HK-2 (cell line): ENCODE measurements around the gene TAF3.

Experiments used
- DNase-seq: peaks from one replicate; pipeline ENCODE4 v3.0.0-alpha.2; 2018; ENCODE audit not compliant: unreplicated experiment

The TAF3 gene

DNA sequence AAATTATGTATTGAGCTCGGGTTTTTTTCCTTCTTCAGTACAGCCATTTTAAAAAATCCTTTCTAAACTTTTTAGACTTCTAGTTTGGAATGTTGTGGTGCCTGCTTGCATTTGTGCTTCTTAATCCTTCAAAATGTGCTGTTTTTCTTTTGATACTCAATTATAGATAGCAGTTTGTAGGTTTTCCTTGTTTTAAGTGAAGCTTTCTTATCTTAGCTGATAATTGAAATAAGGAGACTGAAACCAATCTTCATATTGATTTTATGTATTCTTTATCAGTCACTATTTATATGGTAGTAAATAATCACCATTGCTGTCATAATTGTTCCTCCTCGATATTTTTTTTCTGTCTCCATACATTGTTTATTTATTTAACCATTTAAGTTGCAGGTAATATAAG lies 56.6 kb downstream of the TAF3 start:
- DNase-seq: no peak

DNA sequence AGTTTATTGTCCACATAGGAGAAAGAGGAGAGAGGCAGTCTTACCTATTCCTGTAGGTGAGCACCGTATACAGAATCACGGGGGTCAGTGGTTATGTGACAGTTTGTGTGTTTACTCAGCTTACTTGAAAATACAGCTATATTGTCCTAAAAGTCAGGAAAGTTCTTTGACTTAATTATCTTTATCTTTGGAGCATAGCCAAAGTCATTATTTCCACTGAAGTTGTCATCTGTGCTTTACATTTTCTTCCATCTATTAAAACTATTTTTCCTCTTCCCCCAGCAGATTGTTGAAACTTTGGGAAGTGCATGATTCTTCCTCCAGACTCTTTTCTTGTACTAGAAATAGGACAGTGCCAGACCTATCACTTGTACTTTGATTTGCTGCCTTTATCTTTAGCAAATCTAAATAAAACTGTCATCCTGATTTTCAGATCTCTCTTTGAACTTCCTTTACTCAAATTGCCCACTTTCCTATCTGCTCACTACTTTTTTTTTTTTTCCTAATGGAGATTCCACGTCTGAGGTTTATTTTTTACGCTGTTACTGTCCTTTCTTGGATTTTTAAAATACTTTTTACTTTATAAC lies 58.3 kb downstream of the TAF3 start:
- DNase-seq: no peak

DNA sequence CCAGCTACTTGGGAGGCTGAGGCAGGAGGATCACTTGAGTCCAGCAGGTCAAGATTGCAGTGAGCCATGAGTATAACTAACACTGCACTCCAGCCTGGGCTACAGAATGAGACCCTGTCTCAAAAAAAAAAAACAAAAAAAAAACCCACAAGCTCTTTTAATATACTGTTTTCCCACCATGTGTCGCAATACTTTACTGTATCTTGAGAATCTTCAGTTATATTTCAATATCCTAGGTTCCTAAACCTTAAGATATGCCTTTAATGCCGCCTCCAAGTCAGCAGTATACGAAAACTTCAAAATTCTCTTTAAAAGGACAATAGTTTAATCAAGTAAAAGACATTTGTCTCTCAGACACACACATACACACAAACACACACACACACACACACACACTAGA lies 62.8 kb downstream of the TAF3 start:
- DNase-seq: no peak

DNA sequence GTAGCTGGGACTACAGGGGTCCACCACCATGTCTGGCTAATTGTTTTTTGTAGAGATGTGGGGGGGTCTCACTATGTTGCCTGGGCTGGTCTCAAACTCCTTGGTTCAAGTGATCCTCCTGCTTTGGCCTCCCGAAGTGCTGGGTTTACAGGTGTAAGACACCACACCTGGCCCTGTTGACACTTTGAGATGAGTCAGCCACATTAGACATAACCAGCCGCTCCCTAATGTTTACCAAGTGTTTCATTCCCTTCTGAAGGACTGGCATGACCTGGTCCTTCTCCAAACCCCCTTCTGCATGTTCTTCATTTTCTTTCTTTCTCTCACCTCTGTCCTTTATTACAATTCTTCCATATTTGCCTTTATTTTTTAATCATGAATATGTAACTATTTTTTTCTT lies 67.8 kb downstream of the TAF3 start:
- DNase-seq: no peak

DNA sequence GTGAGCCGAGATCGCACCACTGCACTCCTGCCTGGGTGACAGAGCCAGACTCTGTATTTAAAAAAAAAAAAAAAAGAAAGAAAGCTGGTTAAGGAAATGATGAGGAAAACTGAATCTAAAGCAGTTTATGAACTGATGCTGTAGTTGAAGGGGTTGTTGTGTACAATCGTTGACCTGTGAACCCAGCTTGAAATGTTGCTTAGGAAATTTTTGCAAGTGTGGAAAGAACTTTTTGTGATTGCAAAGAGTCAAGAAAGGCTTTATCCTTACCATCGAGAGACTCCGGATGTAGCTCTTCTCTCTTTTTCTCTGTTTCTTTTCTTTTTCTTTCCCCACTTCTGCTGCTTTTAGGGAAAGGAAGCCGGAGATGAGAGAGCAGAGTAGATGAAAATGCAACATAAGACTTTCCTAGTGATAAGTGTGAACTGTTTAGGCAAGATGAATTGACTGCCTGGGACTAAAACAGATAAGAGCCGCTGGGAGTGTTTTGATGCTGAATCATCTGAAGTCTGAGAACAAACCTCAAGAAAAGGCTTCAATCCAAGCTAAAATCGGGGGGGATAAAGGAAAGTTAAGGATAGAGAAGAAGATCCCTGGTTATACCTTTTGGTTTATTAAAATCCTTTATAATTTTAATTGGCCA lies 69.0 kb downstream of the TAF3 start:
- DNase-seq: no peak

DNA sequence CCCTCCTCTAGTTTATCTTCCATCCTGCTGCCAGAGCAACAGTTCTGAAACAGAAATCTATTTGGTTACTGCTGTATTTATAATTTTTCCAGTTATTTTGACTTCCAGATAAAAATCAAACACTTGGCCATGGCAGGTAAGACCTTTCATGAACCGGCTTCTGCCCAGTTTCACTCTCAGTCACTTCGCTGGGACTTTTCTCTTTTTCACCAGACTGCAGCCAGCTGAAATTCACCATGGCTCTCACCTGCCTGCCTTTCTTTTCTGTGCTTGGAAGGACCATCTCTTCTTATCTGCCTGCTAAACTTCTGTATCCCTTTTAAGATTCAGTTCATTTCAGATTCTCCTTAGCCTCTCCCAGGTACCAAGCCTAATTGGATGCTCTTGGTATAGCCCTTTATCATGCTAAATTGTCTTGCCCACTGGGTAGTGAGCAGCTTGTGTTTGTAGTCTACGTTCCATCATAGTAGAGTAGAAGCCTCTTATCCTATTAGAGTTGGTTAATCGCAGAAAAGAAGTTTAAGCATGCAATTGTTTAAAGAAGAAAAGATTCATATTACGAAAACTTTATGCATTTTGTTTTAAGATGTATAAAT lies 71.7 kb downstream of the TAF3 start:
- DNase-seq: no peak

DNA sequence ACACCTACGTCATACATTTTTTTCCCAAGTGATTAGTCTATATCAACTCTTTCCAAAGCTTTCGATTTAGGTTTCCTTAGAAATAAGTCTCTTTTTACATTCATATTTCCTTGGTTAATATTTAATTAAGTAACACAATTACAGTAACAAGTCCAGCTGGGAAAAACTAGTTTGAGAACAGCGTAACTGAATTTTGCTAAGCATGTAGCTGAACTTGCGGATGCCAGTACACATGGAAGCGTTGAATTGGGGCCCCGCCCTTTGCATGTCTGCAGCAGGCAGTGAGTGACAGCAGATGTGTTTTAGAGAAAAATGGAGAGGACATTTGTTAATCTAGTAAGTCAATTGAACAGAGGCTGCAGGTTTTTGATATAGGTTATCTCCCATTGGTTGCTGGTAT lies 72.5 kb downstream of the TAF3 start:
- DNase-seq: no peak

DNA sequence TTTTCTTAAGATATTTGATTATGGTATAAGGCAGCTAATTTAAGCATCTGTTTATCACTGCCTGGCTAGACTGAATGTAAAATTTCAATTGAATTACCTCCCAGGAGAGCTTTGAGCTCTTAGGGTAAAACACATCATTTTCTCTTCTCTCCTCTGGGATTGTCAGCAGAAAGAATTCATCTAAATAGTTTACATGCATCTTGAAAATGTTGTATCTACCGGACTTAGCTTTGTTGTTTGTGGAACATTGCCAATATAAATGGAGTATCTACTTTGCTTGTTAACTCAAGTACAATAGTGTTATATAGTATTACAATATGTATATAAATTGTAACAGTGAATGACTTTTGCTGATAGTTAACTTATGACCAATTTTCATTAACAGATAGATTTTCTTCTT lies 73.3 kb downstream of the TAF3 start:
- DNase-seq: no peak

DNA sequence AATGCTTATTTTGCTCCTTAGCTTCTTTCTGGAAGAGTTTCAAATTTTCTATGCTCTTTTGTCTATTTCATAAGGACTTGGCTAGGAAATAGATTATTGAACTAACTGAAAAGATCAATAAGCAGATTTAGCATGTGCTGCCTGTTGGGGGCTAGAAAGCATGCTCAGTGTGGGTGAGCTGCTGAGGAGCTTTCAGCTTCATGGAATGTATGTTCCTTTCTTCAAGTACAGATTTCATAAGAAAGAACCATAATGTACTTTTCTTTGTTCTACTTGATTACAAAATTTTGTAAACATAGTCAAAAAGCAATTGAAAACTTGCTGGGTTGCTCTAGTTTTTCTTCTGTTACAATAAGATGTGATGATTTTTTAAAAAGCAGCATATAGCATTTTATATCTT lies 73.8 kb downstream of the TAF3 start:
- DNase-seq: no peak

DNA sequence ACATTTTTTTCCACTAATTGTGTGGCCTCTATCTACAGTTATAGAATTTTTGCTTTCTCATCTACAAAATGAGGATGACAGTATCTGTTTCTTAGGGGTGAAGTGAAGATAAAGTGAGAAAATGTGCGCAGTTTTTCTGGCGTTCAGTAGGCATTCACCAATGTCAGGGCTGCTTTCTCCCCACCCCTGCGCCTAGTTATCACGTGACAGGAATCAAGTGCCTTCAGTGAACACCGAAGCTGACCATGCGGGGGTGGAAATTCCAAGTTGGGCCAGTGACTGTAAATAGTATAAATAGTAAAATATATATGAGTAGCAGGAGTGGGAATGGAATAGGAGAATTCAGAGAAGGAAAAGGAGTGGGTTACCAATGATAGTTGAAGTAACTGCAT lies 77.4 kb downstream of the TAF3 start:
- DNase-seq: no peak

DNA sequence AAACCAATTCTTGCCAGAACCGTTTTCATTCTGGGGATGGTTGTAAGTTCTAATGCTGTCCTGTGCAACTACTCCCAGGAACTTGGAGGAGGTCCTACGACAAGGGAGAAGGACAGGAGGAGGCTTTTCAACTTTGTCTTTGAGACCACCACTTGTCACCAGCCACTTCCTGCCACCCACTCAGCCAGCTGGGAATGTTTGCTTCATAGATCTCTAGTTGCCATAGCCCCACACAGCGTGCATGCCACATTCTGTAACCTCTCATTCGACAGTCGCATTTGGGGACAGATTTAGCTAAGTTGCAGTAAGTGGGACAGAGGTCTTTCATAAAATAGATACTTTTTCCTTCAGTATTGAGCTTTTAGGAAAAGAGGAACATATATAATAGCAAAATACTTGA lies 78.0 kb downstream of the TAF3 start:
- DNase-seq: no peak

DNA sequence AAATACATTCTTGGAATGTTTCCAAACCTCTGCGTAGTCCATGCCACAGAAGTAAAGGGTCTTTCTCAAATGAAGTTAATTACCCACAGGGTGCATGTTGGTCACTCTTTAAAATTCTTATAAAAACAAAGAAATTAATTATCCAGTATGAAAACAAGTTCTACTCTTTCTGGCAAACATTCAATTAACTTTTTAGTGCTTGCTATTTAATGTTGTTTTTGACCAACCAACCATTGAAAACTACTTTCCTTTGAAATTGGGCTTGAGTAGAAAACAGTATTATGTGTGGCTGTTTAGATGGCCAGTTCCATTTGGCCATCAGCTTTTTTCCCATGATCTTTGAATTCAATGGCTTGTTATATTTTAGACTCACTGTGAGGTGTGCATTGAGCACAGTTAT lies 83.0 kb downstream of the TAF3 start:
- no peak for DNase-seq

DNA sequence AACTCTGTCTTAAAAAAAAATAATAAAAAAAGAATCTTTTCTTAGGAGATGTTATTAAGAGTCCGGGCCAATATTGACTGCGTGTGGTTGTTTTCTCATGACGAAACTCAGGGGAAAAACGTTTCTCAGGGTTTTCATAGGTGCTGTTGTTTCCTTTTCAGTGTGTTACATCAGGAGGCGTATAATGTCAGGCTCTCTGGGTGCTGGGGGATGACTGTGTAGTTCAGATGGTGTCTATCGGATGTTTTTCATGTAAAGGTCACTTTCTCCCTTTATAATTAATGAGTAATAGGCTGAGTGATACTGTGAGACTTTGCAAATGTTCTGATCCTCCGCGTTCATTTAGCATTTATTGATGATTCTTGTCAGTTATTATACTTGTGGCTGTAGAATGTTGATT lies 84.1 kb downstream of the TAF3 start:
- no peak for DNase-seq

DNA sequence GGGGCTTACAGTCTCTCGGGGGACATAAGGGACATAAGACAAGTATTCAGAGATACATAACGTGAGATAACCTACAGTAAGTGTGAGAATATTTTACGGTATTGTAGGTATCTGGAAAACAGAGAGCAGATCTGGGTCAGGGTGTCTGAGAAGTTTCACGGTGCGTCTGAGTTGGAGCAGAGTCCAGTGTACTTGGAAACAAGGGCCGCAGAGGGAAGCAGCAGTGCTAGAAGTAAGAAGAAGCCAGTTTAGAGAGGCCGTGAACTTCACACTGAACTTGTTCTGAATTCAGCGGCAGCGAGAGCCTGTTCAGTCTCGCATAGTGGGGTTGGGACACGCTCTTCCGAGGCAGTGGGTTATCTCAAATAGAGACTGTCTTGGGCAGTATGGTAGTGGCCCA lies 85.5 kb downstream of the TAF3 start:
- no peak for DNase-seq

DNA sequence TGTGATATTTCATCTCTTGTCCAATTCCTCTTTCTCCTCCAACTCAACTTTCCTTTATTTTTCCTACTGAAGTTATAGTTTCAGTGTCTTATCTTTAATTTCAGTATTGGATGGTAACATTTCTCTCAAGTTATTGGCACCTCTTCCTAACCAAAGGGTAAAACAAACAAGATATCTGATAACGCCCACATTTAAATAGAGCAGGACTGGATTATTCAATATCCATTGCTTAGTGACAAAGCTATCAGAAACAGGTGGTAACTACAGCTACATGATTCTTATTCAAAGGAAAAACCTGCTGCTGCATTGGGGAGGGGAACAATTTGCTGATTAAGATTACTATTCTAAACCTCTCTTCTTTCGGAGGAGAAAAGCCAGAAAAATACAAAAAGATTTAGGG lies 87.8 kb downstream of the TAF3 start:
- DNase-seq: no peak

DNA sequence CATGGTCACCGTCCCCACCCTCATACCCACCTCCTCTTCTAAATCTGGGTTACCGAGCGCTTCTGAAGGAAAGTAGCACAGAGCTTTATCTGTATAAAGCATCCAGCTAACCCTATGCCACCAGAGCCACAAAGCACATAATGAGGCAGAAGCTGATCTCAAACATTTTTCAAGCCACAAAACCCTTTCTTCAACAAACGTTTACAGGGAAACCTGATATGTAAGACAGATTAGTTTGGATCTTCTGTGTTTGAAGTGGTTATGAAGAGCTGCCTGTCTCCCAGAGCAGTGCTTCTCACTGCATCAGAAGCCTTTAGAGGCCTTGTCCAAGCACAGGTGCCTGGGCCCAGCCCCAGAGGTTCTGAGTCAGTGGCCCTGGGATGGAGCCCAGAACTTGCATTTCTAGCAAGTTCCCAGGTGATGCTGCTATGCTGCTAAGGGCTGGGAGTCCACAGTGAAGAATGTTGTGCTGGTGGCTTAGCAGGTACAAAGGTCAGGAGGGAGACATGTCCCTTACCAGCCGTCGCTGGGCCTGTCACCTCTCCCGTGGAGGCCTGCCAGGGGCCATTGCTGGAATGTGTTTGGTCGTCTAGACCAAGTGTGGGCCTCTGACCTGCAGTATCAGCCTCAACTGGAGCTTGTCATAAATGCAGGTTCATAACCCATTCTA lies 90.4 kb downstream of the TAF3 start:
- DNase-seq: no peak

DNA sequence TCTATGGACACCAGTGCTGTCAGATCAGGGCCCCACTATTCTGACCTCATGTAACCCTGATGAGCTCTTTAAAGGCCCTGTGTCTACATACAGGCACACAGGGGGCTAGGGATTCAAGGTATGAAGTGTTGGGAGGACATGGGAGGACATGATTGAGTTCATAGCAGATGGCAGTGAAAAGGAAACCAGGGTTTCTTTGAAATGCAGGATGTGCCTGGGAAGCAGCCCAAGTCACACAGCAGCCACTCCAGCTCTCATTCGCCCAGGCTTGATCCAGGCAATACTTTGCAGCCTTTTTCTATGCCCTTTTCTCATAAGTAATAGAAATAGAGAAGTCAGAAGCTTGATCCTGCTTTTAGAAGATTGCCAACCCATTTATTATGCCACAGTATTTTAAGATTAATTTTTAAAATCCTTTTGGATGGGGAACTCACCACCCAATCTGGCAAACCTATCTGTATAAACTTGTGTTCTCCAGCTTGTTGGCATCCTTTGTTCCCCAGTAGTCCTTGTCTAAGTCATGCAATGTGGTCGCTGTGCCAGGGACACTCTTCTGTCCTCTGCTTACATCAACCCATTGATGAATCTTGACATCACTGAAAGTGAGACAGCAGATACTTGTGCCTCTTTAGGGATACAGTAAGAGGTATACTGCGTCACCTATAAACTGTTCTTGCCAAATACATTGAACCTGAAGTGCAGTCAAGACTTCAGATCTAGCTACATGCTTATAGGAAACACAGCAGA lies 95.0 kb downstream of the TAF3 start:
- no peak for DNase-seq

DNA sequence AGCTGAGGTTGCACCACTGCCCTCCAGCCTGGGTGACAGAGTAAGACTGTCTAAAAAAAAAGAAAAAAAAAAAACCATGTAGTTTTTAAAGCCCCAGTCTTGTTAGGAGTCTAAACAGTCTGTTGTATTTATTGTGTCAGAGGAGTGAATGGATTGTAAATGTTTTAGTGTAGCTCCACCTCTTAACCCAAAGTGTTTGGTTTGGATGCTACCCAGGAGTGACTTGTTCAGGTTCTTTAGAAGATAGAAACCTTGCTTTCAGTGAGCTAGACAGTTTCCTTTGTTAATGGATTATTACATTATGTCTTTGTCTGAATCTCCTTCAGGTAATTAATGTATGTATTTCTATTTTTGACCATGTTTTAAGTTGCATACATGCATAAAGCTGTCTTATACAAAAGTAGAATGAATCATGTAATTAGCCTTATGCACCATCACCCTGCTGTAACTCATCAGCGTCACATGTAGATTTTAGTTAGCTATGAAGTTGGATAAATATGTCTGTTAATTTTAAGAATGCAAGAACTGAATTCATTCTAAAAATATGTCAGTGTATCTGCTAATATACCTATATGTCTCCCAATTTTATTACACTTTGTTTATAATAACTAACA lies 97.7 kb downstream of the TAF3 start:
- no peak for DNase-seq

DNA sequence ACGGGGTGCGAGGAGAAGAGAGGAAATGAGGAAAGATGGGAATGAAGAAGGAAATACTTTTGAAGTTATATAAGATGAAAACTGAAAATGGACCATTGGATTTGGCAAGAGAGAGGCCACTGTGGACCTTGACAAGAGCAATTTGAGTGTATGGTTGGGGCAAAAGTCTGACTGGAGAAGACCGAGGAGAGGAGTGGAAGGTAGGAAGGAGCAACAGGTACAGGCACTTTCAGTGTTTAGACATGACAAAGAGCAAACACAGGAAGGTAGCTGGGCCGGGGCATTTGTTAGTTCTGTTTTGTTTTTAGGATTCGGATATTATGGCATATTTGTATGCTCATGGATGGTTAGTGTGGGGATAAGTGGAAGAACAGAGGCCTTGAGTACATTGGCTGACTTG lies 99.4 kb downstream of the TAF3 start:
- no peak for DNase-seq

DNA sequence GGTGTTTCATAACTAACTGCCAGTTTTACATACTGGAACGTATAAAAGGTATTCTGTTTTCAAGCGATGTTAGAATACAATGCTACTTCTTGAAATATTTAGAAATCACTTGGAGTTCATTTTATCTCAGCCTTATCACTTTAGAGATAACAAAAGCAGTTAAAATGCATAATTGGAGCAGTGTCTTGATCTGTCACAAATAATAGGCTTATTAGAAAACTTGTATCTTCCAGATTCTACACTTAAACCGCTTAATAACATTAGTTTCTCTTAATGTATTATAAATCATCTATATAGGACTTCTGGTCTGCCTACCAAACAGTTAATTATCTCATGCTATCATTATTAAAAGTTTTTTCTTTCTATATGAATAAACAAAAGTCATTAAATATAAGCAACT lies 104.4 kb downstream of the TAF3 start:
- DNase-seq: no peak

DNA sequence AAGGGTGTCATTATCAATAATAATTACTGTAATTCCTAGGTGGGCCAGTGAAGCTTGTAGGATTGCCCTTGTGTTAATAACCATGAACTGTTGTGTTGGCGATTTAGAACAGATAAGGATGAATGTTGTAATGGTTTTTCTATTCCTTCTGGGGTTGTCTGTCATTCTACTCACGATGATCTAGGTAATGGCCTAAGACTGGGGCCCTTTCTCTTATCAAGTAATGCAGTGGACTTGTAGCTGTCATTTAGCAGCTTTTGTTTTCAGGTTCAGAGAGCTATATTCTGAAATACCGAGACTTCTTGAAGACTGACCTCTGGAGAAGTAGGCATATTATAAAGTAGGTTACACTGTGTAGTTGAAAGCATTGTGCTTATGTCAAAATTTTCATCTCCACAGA lies 110.2 kb downstream of the TAF3 start:
- DNase-seq: no peak
